T1000 (cell line): ENCODE measurements around the gene SLC39A2.
A peak's percentile ranks its signal among the peaks of the same experiment; 100 is the strongest.
"Not testable (repeated sequence)": the region's sequence is repeated elsewhere in the genome, so short reads cannot be mapped to it uniquely, and the experiment has no call there.

Experiments
- DNase-seq: peaks from one replicate; lab custom pipeline; 2025; ENCODE audit warnings: mixed read lengths; lab: John Stamatoyannopoulos, UW

The SLC39A2 gene, protein sequence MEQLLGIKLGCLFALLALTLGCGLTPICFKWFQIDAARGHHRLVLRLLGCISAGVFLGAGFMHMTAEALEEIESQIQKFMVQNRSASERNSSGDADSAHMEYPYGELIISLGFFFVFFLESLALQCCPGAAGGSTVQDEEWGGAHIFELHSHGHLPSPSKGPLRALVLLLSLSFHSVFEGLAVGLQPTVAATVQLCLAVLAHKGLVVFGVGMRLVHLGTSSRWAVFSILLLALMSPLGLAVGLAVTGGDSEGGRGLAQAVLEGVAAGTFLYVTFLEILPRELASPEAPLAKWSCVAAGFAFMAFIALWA

DNA sequence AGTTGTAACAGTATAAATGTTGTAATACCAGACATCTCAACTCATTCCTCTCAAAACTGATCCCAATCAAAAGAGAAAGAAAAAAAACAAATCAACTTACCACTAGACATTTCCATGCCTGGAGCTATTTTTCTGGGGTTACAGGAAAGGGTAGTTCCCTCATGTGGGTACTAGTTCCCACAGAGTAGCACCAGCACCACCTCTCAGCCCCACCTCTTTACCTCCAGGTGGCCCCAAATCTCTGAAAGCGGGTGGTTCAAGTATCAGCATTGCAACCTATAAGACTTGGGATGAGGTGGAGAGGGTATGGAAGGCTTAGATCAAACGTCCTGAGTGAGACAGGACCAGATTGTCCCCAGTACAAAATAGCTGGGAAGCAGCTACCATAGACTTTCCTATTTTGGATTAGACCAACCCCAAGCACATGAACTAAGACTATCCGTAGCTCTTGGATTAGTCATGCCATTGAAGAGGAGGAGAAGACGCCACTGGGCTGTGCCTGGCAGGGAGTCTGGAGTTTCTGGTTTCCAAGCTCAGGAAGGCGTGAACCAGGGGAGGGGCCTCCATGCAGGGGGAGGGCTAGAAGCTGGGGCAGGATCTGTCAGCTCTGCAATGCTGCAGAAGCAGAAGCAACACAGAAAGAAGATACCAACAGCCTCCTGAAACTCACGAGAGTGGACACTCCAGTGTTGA lies at the start of gene SLC39A2:
TSS of gene SLC39A2 (plus strand) at position 620 of the 693 bp plus-strand sequence. CDS start 154 bp downstream, outside the sequence.
- no peak for DNase-seq

DNA sequence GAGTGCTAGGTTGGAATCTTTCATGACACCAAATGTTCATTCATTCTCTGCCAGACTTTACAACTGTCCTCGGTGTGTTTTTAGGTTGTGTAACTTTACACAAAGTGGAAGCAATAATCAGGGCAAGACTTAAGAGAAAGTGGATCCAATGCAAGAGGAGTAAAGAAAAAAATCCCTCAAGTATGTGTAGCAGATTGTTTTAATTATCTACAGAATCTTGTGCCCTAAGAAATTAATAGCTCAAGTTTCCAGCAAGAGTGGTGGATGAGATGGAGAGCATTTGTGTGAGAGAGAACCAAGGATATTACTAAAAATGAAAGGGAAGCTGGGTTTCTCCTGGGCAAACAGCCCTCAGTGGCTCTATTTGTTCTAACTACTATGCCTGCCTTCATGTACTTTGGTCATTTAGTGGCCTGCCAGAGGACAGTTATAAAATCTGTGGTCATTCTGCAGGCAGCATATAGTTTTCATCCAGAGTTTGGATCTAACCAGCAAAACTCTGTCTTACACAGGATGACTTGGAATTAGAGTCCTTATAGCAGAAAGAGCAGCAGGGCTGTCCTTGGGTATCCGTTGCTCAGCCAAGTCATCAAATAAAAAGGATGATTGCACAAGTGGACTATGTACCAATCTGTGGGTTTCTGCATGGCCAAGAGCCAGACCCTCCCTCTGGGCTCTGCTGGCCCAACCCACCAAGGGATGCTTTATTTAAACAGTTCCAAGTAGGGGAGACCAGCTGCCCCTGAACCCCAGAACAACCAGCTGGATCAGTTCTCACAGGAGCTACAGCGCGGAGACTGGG lies 44.2 kb upstream of the SLC39A2 start, which contains the start of gene RNASE2:
TSS of gene RNASE2 (plus strand) at position 752 of the 802 bp plus-strand sequence. CDS start 285 bp downstream, outside the sequence.
- DNase-seq = not testable (repeated sequence)

DNA sequence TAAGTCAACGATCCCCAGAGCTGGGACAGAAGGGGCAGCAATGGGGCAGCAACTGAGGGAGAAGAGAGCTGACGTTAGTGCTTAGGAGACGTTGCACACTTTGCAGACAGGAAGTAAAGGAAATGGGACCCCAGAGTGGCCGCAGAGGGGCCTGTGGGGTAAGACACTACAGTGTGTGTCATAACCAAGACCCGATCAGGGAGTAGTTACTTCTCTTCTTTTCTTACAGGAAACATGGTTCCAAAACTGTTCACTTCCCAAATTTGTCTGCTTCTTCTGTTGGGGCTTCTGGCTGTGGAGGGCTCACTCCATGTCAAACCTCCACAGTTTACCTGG lies 43.6 kb upstream of the SLC39A2 start:
- DNase-seq = not testable (repeated sequence)

DNA sequence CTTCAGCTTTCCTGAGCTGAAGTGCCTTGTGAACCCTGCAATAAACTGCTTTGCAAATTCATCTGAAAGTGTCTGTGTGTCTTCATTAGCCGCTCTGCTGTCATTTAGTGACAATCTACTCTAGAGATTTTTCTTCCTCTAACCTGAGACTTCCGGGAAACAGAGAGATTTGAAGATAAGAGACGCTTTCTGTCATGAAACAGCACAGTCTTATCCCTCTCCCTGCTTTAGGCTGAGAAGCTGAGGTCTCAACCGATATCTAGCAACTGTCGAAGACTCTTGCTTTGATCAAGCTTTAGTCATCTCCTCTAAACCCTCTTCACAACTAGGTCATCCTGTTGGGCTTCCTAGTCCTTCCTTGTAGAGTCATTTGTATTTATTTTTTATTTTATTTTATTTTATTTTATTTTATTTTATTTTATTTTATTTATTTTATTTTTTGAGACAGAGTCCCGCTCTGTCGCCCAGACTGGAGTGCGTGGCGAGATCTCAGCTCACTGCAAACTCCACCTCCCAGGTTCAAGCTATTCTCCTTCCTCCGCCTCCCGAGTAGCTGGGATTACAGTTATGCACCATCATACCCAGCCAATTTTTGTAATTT lies 42.6 kb upstream of the SLC39A2 start:
- DNase-seq = no peak

DNA sequence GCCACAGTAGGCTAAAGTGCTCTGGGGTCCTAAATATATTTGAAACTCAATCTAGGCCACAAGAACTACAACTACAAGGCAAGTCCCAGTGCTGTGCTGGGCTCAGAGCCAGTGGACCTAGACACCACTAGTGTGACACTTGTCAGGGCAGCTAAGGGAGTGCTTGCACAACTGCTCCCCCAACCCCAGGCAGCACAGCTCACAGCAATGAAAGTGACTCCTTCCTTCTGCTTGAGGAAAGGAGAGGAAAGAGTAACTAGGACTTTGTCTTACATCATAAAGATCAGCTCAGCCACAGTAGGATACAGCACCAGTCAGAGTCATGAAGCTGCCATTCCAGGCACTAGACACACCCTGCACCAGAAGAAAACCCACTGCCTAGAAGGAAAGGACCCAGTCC lies 40.1 kb upstream of the SLC39A2 start:
- not testable (repeated sequence) for DNase-seq

DNA sequence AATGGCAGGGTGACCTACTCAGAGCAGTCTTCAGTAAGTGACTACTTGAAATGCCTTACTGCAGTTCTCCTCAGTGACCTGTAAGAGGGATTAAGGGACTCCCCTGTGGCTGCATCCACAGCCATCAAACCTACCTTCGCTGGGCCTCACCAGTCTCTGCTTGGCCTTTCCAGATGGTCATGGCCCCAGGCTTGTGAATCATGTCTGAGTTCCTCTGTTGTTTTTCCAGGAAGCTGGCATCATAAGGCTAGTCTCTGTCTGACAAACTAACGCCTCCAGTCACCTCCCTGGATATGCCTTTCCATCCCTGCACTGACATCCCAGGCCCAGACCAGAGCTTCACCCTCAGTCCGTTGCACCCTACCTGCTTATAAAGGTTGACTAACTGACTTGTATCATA lies 29.8 kb upstream of the SLC39A2 start:
- DNase-seq = no peak

DNA sequence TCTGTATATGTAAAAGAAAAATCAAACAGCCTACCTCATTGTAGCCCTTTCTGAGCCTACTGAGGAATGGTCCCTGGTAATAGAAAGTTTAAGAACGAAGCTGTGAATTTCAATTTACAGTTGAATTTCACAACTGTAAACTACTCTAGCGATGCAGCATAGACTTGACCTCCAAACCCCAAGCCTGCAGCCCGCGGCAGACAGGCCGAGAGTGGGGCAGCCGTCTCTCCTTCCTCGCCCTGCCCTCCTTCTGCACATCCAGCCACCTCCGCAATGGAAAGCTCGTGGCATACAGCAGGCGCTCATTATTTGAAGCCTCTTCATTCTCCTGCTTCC lies 28.5 kb upstream of the SLC39A2 start:
- no peak for DNase-seq

DNA sequence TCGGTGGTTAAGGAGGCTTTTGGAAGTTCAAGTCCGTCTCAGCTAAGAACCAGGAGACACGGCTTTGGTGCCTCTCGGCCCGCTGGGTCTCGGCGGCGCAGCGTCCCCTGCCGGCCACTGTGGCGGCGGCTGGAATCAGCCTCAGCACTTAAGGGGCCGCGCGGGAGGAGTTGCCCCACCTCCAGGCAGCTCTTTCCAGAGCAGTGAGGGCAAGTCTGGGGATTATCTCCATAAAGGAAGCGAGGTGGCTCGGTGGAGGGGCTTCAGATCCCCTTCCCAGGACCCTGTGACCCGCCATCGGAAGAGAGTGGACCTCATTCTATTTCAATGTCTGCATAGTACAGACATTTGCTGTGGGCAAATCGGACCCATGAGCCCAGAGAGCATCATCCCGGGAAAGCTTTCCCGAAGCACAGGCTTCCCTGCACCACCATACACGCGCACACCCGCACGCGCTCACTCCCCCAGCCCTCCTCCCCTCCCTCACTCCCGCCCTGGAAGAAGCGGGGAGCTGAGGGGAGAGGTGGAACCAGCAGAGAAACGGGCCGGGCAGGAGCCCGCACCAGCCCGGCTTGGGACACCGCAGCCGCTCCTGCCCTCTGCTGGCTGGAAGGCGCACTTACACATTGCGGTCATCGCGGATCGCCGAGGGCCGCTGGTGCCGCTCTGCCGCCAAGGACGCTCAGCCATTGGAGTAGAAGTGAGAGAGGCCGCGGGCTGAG lies 27.9 kb upstream of the SLC39A2 start:
- peak; percentile 77 for DNase-seq

DNA sequence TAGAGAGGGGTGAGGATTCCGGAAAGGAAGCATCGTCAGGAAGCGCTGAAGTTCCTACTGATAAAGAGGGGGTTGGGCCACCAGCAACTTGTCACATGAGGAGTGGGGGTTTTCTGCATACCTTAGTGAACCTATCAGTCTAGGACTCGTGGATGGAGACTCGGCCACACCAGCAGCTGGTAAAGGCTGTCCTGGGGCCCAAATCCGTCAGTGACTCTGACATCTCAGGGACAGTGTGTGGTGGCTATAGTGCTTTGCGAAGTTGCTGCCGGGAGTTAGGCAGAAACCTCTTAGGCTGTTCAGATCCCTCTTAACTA lies 27.4 kb upstream of the SLC39A2 start:
- no peak for DNase-seq

DNA sequence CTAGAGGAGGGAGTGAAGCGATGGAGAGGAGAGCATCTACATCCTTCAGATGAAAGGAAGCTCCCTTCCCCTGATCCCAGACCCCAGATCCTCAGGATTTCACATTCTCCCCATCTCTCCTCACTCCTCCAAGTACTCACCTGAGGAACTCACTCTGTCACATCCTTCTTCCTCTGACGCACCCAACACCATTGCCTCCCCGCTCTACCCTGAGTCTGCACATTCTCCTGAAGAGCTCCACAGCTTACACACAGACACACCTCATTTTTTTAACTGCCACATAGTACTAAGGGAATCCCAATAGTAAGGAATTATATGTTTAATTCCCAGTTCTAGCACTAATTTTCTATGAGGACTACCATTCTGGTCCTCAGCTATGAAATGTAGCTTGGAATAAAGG lies 25.6 kb upstream of the SLC39A2 start:
- DNase-seq = no peak

DNA sequence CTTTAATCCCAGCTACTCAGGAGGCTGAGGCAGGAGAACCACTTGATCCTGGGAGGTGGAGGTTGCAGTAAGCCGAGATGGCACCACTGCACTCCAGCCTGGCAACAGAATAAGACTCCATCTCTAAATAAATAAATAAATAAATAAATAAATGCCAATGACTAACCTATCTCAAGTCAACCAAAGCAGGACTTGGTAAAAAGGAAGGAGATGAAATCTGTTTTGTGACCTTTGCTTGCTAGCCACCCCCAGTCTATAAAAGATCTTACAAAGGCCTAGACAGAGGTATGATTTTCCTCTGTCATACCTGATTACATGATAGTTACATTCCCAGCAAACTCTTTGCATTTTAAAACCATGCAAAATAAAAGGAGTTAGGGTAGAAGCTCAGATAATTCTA lies 22.8 kb upstream of the SLC39A2 start:
- no peak for DNase-seq

DNA sequence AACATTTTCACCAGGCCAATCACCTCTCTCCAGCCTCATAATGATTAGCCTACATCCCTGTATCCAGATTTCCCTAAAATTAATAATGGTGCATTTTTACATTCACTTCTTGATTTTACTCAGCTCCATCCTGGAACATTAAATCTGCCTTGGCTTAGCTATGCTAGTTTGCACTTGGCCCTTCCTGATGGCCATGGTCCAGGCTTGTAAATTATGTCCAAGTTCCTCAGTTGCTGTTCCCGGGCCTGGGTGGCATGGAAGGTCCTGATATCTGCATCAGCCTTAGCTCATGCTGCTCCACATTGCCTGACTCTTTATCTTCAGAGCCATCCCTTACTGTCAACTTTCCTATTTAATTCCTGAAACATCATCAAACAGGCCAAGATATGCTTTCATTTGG lies 20.4 kb upstream of the SLC39A2 start:
- DNase-seq = no peak

DNA sequence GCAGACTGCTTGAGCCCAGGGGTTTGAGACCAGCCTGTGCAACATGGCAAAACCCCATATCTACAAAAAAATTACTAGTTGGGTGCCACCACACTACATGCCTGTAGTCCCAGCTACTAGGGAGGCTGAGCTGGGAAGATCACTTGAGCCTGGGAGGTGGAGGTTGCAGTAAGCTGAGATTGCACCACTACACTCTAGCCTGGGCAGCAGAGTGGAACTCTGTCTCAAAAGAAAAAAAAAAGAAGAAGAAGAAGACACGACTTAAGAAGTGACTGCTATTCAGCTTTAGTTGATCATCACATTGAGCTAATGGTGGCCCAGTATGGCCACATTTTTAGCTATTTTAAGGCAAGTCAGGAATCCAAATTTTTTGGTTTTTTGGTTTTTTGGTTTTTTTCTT lies 18.2 kb upstream of the SLC39A2 start:
- DNase-seq = no peak

DNA sequence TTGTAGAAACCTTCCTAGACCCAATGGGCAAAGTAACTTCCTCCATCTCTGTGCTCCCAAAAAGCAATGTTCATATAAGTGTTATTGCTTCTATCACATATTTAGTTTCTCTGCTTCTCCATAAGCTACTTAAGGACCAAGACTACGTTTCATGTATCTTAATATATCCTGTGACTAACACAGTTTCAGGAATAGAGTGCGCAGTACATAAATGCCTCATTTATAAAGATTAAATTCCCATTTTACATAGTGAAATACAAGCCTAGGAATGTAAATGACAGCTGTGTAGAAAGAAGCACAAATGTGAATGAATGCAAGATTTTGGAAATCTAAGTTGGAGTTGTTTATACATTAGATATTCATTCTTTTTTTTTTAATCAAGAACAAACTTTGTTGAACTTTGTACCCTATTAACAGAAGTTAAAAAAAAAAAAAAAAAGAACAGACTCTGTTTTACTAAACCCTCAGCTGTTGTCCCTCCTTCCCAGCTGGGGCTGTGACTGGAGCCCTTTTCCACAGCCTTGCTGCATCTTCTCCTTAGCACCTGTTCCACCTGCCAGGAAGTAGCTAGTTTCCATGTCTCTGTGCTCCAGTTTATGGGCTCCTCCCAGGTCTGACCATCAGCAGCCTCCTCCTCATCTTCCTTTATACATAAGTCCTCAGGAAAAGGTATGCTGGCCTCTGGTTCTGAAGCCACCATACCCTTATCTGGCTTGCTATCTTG lies 16.3 kb upstream of the SLC39A2 start:
- no peak for DNase-seq

DNA sequence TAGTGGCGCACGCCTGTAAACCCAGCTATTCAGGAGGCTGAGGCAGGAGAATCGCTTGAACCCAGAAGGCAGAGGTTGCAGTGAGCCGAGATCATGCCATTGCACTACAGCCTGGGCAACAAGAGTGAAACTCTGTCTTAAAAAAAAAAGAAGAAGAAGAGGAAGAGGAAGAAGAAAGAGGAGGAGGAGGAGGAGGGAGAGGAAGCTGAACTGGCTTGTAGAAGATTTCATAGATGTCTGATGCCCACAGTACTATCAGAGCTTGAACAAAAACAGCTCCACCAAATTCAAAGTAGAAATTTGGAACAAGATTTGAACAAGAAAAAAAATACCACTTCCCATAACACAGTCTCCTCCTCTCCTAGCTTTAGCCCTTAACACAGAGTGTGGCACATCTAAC lies 13.4 kb upstream of the SLC39A2 start:
- not testable (repeated sequence) for DNase-seq

DNA sequence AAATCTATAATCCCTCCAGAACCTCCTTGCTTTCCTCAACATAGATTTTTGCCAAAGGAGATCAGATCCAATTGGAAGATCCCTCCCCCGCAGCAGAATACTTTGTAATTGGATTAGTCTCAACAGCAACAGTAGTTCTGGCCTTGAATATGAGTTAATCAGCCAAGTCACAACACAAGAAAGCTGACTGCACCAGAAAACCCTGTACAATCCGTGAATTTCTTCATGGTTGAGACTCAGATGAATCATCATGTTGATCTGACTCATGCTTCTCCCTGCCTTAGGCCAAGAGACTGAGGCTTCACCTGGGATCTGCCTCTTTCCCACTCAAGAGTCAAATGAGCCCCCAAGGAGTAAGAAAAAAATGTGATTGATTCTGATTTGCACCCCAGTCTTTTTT lies 12.3 kb upstream of the SLC39A2 start:
- peak; percentile 38 for DNase-seq

DNA sequence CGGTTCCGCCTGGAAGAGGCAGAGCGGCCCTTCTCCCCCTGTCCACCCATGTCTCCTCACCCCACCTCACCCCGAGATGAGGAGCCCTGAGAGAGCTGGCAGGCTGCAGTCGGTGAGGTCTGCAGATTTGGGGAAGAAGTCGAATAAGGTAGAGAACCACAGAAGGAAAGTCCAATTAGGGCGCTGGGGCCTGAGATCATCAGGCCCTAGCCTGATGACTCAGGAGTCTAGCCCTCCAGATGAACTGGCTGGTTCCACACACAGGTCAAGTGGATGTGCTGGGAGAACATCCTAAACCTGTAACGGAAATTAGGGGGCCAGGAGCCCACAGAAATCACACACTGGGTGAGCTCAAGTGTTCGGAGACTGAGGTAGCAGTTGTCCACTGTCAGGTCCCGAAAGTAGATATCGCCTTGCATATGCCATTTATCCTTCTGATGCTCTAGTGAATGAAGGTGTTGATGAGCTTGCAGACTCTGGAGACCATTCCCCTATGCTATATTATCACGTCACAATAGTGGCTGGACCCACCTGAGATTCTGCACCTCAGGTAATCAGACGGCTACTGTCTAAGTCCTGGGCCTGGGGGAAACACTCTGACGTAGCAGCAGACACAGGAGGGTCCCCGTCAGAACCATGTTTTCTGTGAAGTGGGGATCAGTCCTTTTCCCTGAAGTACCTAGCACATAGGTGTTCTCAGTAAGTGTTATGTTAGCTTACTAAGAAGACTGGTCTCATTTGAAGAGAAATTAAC lies 10.2 kb upstream of the SLC39A2 start:
- DNase-seq = no peak

DNA sequence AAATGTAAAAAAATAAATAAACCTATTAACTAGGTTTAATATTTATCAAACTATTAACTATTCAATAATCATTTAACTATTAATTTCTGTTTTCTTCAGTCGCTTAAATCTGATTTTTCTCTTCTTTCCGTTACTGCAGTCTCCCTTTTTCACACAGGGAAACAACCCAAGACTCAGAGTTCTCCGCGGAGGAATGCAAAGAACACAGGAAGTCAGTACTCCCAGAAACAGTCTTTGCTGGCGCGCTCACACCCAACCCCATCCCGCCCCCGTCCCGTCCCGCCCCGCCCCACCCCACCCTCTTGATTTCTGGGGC lies 9.7 kb upstream of the SLC39A2 start:
- DNase-seq = no peak

DNA sequence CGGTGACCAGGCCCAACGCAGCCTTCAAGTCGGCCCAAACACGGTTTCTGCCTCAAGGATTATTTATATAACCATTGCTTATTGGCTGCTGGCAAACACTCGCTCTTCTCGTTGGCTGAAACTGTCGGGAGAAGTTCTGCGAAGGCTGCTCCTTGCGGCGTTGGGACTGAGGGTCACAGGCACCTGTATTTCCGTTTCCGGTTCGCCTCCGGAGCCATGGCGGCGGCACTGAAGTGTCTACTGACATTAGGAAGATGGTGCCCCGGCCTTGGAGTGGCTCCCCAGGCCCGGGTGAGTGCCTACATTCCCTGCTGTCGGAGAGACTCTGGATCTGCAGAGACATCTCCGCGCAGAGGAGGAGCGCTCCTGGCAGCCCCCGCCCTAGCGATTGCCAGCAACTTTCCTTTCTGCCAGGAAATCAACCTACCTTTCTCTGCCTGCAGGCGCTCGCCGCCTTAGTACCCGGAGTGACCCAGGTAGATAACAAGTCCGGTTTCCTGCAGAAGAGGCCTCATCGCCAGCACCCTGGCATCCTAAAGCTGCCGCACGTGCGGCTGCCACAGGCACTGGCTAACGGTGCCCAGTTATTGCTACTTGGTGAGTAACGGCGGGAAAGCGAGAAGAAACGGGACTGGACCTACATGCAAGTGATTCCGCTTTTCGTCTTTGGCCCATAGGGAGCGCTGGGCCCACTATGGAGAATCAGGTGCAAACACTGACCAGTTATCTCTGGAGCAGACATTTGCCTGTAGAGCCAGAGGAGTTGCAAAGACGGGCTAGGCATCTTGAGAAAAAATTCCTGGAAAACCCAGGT lies 9.1 kb upstream of the SLC39A2 start, which contains the start of gene METTL17:
TSS of gene METTL17 (plus strand) at position 194 of the 814 bp plus-strand sequence. CDS start at position 217, 23 bp downstream.
- DNase-seq = peak; percentile 80

DNA sequence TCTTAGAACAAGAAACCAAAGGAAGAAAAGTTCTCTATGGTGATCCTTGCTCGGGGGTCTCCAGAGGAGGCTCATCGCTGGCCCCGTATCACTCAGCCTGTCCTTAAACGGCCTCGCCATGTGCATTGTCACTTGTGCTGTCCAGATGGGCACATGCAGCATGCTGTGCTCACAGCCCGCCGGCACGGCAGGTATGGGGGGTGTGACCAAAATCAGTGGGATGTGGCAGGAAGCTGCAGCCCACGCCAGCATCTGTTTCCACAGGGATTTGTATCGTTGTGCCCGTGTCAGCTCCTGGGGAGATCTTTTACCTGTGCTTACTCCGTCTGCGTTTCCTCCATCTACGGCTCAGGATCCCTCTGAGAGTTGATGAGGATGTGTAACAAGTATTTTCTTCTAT lies 2.6 kb upstream of the SLC39A2 start:
- no peak for DNase-seq
